Stimulated activated CD8-positive, alpha-beta memory T cell treated with anti-CD3 and anti-CD28 coated beads, Interleukin-15, amount 100 ng/mL, for 1 hour (primary cell): ENCODE data around the gene RGS3.

Source experiments
- DNase-seq: peaks from one replicate; pipeline ENCODE4 v3.0.0-alpha.2; 2020; ENCODE audit warnings: low read depth

Gene RGS3

GRCh38 chr9:113511856-113512761, 48.6 kb downstream of the RGS3 start:
- peak; percentile 38 for DNase-seq

GRCh38 chr9:113513111-113513510, 49.6 kb downstream of the RGS3 start:
- no peak for DNase-seq

GRCh38 chr9:113513536-113513935, 50.0 kb downstream of the RGS3 start:
- DNase-seq = no peak

GRCh38 chr9:113514061-113514460, 50.5 kb downstream of the RGS3 start:
- no peak for DNase-seq

- no peak for DNase-seq
Measured at GRCh38 chr9:113514748-113515147, 51.2 kb downstream of the RGS3 start.

GRCh38 chr9:113515862-113516261, 52.3 kb downstream of the RGS3 start:
- no peak for DNase-seq

GRCh38 chr9:113516840-113517577, 53.5 kb downstream of the RGS3 start:
- peak; percentile 35 for DNase-seq

- DNase-seq = no peak
Measured at GRCh38 chr9:113519426-113520108, 56.0 kb downstream of the RGS3 start.

- peak; percentile 20 for DNase-seq
Measured at GRCh38 chr9:113520109-113520642, 56.6 kb downstream of the RGS3 start.

GRCh38 chr9:113521693-113522255, 58.2 kb downstream of the RGS3 start:
- DNase-seq = no peak

GRCh38 chr9:113522419-113522818, 58.9 kb downstream of the RGS3 start:
- DNase-seq = no peak

- no peak for DNase-seq
Measured at GRCh38 chr9:113522858-113523257, 59.3 kb downstream of the RGS3 start.

GRCh38 chr9:113523421-113524141, 60.1 kb downstream of the RGS3 start:
- peak; percentile 35 for DNase-seq

GRCh38 chr9:113524468-113524867, 60.9 kb downstream of the RGS3 start:
- no peak for DNase-seq

- DNase-seq = no peak
Measured at GRCh38 chr9:113525205-113525604, 61.7 kb downstream of the RGS3 start.

GRCh38 chr9:113525831-113526230, 62.3 kb downstream of the RGS3 start:
- DNase-seq = no peak

- DNase-seq = no peak
Measured at GRCh38 chr9:113526231-113526746, 62.8 kb downstream of the RGS3 start.

- no peak for DNase-seq
Measured at GRCh38 chr9:113526841-113527240, 63.3 kb downstream of the RGS3 start.

- DNase-seq = no peak
Measured at GRCh38 chr9:113528088-113528487, 64.6 kb downstream of the RGS3 start.

- no peak for DNase-seq
Measured at GRCh38 chr9:113528811-113529210, 65.3 kb downstream of the RGS3 start.
